ENCODE measurements around the gene IPO11.
A peak's percentile ranks its signal among the peaks of the same experiment; 100 is the strongest.

IPO11 gene

GRCh38 chr5:62461561-62461960 is 49.0 kb downstream of the IPO11 start:
- Histone ChIP-seq H2AFZ (ENCODE audit: low read length) (no peak overlapping the region), H2AK5ac (ENCODE audit: low read depth, low read length) (no peak overlapping the region), H2BK15ac (ENCODE audit: low read length) (no peak overlapping the region), H2BK120ac (ENCODE audit: low read depth, low read length) (no peak overlapping the region), H3K23ac (ENCODE audit: low read depth, low read length, poor library complexity) (no peak overlapping the region), H3K27me3 (ENCODE audit: control insufficient read depth in 3 of 3, insufficient read depth in 3 of 3, low read depth in 1 of 3, low read length in 3 of 3) (no peaks in the 10 kb centered on the region), H3K4me2 (ENCODE audit: insufficient read depth, low read length, poor library complexity, severe bottlenecking) (no peak overlapping the region), H3K9ac (ENCODE audit: low read depth, low read length, poor library complexity) (no peak overlapping the region), H3K4ac (ENCODE audit: low read length) (no peak overlapping the region), H3K36me3 (replicated peaks in 1 of 2; ENCODE audit: control insufficient read depth in 2 of 2, insufficient read depth in 2 of 2, low read length in 2 of 2) (peaks cover 0 to 11% of the 10 kb centered on the region in 2 donors), H3K27ac (replicated peaks; ENCODE audit: low read length) (no peak overlapping the region), H4K8ac (ENCODE audit: low read depth, low read length) (no peak overlapping the region), H3K4me1 (ENCODE audit: control insufficient read depth in 2 of 2, insufficient read depth in 1 of 2, low read depth in 1 of 2, low read length in 2 of 2) (peaks cover 0 to 1% of the 10 kb centered on the region in 2 donors), H3K4me3 (ENCODE audit: low read length in 2 of 2) (no peak overlapping the region), H2BK12ac (ENCODE audit: low read length) (no peak overlapping the region), H2BK5ac (ENCODE audit: low read length) (no peak overlapping the region), H3K18ac (ENCODE audit: low read length) (no peak overlapping the region), H4K91ac (ENCODE audit: low read depth, low read length, poor library complexity) (no peak overlapping the region), H3K9me3 (replicated peaks in 1 of 2; ENCODE audit: control insufficient read depth in 2 of 2, insufficient read depth in 1 of 2, low read depth in 1 of 2, low read length in 2 of 2) (no peaks in the 10 kb centered on the region), H3K79me1 (ENCODE audit: low read depth, low read length) (peaks cover 5% of the 10 kb centered on the region), H3K14ac (ENCODE audit: low read length) (no peak overlapping the region)
- no peak for DNase-seq (ENCODE audit: low spot score)
- no CpG with 5 or more reads among the region's 4 CpGs for WGBS, 2 donors (ENCODE audit: extremely low coverage in 2 of 2, insufficient read length in 2 of 2, insufficient replicate concordance in 1 of 2)

DNA sequence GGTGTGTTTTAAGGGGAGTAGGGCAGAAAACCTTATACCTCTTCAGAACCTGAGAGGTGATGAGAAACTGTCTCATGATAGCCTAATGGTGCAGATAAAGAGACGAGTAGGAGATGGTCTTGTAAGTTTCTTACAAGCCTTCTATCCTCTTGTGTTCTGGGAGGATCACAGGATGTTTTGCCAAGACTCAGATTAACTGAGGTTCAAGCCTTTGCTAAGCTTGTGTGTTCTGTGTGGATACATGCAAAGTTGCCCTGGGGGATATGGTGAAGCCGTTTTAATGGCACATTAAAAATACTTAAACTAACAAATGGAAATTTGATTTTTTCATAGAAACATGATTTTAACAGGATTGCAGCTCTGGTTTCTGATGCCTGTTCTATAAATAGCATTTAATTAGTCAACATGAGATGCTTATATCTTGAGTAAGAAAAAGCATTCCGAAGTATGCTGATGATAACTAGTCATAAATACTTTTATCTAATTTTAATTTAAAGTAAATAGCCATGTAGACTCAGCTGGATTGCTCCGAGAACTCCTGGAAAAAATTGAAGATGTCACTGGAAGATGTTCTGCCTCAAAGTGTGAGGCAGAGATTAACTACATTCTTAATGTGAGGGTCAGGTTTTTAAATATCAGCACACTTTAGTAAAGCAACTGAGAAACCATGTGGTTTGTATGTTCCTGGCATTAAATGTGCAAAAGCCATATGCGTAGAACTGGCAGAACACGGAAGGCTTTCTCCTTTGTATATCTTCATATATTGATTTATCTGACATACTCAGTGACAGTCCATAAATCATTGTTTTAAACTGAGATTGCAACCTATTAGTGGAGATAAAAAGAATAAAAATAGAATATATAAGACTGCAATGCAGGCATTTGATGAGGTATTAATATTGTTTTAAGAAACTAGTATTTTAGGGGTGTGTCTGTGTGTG is 53.7 kb downstream of the IPO11 start:
- Histone ChIP-seq H3K4me3 (ENCODE audit: low read length in 2 of 2) (no peak overlapping the region), H3K4me2 (ENCODE audit: insufficient read depth, low read length, poor library complexity, severe bottlenecking) (peak overlapping the region; percentile 11), H2AK5ac (ENCODE audit: low read depth, low read length) (no peak overlapping the region), H3K36me3 (replicated peaks in 1 of 2; ENCODE audit: control insufficient read depth in 2 of 2, insufficient read depth in 2 of 2, low read length in 2 of 2) (peaks cover 4 to 40% of the 10 kb centered on the region in 2 donors), H4K8ac (ENCODE audit: low read depth, low read length) (no peak overlapping the region), H3K4me1 (ENCODE audit: control insufficient read depth in 2 of 2, insufficient read depth in 1 of 2, low read depth in 1 of 2, low read length in 2 of 2) (peaks cover 0 to 1% of the 10 kb centered on the region in 2 donors), H4K91ac (ENCODE audit: low read depth, low read length, poor library complexity) (no peak overlapping the region), H3K79me1 (ENCODE audit: low read depth, low read length) (peaks cover 5% of the 10 kb centered on the region), H3K9me3 (replicated peaks in 1 of 2; ENCODE audit: control insufficient read depth in 2 of 2, insufficient read depth in 1 of 2, low read depth in 1 of 2, low read length in 2 of 2) (no peaks in the 10 kb centered on the region), H3K18ac (ENCODE audit: low read length) (no peak overlapping the region), H3K27me3 (ENCODE audit: control insufficient read depth in 3 of 3, insufficient read depth in 3 of 3, low read depth in 1 of 3, low read length in 3 of 3) (no peaks in the 10 kb centered on the region), H2AFZ (ENCODE audit: low read length) (no peak overlapping the region), H3K4ac (ENCODE audit: low read length) (no peak overlapping the region), H3K23ac (ENCODE audit: low read depth, low read length, poor library complexity) (no peak overlapping the region), H2BK12ac (ENCODE audit: low read length) (no peak overlapping the region), H2BK5ac (ENCODE audit: low read length) (no peak overlapping the region), H3K9ac (ENCODE audit: low read depth, low read length, poor library complexity) (no peak overlapping the region), H3K27ac (replicated peaks; ENCODE audit: low read length) (no peak overlapping the region), H2BK120ac (ENCODE audit: low read depth, low read length) (no peak overlapping the region), H2BK15ac (ENCODE audit: low read length) (no peak overlapping the region), H3K14ac (ENCODE audit: low read length) (no peak overlapping the region)
- DNase-seq (ENCODE audit: low spot score) = no peak
- WGBS, 2 donors (ENCODE audit: extremely low coverage in 2 of 2, insufficient read length in 2 of 2, insufficient replicate concordance in 1 of 2) = no CpG with 5 or more reads among the region's 6 CpGs

DNA sequence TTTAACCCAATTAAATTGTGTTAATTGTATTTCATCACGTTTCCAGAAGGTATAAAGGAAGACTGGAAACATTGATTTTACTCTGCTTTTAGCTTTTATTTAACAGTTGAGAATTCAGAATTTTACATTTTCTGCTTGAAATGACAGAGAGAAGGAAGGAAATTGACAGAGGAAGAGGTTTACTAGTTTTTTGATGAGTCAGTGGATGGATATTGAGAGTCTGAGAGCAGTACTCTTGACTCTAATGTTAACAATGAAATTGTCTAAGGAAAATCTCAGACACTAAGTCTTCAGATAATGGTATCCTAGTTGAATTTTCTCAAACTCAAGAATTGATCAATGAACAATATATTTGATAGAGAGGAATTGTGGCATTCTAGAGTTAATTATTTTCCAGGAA is 60.6 kb downstream of the IPO11 start:
- H3K4me1 ChIP-seq (ENCODE audit: control insufficient read depth in 2 of 2, insufficient read depth in 1 of 2, low read depth in 1 of 2, low read length in 2 of 2) = no peaks in the 10 kb centered on the region
- H3K23ac ChIP-seq (ENCODE audit: low read depth, low read length, poor library complexity) = no peak overlapping the region
- H2AK5ac ChIP-seq (ENCODE audit: low read depth, low read length) = no peak overlapping the region
- no peak for DNase-seq (ENCODE audit: low spot score)
- no peak overlapping the region for H2BK15ac ChIP-seq (ENCODE audit: low read length)
- no peak overlapping the region for H3K4me2 ChIP-seq (ENCODE audit: insufficient read depth, low read length, poor library complexity, severe bottlenecking)
- H4K8ac ChIP-seq (ENCODE audit: low read depth, low read length) = no peak overlapping the region
- H4K91ac ChIP-seq (ENCODE audit: low read depth, low read length, poor library complexity) = no peak overlapping the region
- no peak overlapping the region for H3K4me3 ChIP-seq (ENCODE audit: low read length in 2 of 2)
- H3K27me3 ChIP-seq (ENCODE audit: control insufficient read depth in 3 of 3, insufficient read depth in 3 of 3, low read depth in 1 of 3, low read length in 3 of 3) = no peaks in the 10 kb centered on the region
- H3K4ac ChIP-seq (ENCODE audit: low read length) = no peak overlapping the region
- no peak overlapping the region for H3K18ac ChIP-seq (ENCODE audit: low read length)
- H2BK12ac ChIP-seq (ENCODE audit: low read length) = no peak overlapping the region
- H3K14ac ChIP-seq (ENCODE audit: low read length) = no peak overlapping the region
- H3K27ac ChIP-seq (replicated peaks; ENCODE audit: low read length) = no peak overlapping the region
- no peaks in the 10 kb centered on the region for H3K9me3 ChIP-seq (replicated peaks in 1 of 2; ENCODE audit: control insufficient read depth in 2 of 2, insufficient read depth in 1 of 2, low read depth in 1 of 2, low read length in 2 of 2)
- no peak overlapping the region for H3K9ac ChIP-seq (ENCODE audit: low read depth, low read length, poor library complexity)
- WGBS, 2 donors (ENCODE audit: extremely low coverage in 2 of 2, insufficient read length in 2 of 2, insufficient replicate concordance in 1 of 2) = no CpG with 5 or more reads among the region's 1 CpG
- peaks cover 0 to 62% of the 10 kb centered on the region in 2 donors for H3K36me3 ChIP-seq (replicated peaks in 1 of 2; ENCODE audit: control insufficient read depth in 2 of 2, insufficient read depth in 2 of 2, low read length in 2 of 2)
- no peak overlapping the region for H2AFZ ChIP-seq (ENCODE audit: low read length)
- no peak overlapping the region for H2BK120ac ChIP-seq (ENCODE audit: low read depth, low read length)
- H3K79me1 ChIP-seq (ENCODE audit: low read depth, low read length) = no peaks in the 10 kb centered on the region
- no peak overlapping the region for H2BK5ac ChIP-seq (ENCODE audit: low read length)

DNA sequence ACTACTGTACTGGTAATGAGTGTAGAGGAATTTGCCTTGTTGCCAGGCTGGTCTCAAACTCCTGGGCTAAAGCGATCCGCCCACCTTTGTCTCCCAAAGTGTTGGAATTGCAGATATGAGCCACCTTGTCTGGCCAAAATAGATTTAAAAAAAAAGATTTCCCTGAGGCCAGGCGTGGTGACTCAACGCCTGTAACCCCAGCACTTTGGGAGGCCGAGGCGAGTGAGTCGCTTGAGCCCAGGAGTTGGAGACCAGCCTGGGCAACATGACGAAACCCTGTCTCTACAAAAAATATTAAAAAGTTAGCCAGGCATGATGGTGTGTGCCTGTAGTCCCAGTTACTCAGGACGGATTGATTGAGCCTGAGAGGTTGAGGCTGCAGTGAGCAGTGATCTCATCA is 62.5 kb downstream of the IPO11 start:
- H2BK5ac ChIP-seq (ENCODE audit: low read length) = no peak overlapping the region
- no peak overlapping the region for H2BK120ac ChIP-seq (ENCODE audit: low read depth, low read length)
- no peak overlapping the region for H2AFZ ChIP-seq (ENCODE audit: low read length)
- H3K4me1 ChIP-seq (ENCODE audit: control insufficient read depth in 2 of 2, insufficient read depth in 1 of 2, low read depth in 1 of 2, low read length in 2 of 2) = no peaks in the 10 kb centered on the region
- no peak overlapping the region for H3K14ac ChIP-seq (ENCODE audit: low read length)
- H3K79me1 ChIP-seq (ENCODE audit: low read depth, low read length) = no peaks in the 10 kb centered on the region
- peaks cover 2 to 52% of the 10 kb centered on the region in 2 donors for H3K36me3 ChIP-seq (replicated peaks in 1 of 2; ENCODE audit: control insufficient read depth in 2 of 2, insufficient read depth in 2 of 2, low read length in 2 of 2)
- H4K8ac ChIP-seq (ENCODE audit: low read depth, low read length) = no peak overlapping the region
- H3K4me3 ChIP-seq (ENCODE audit: low read length in 2 of 2) = no peak overlapping the region
- H3K23ac ChIP-seq (ENCODE audit: low read depth, low read length, poor library complexity) = no peak overlapping the region
- no peak overlapping the region for H3K18ac ChIP-seq (ENCODE audit: low read length)
- H3K27ac ChIP-seq (replicated peaks; ENCODE audit: low read length) = no peak overlapping the region
- no peak overlapping the region for H3K4ac ChIP-seq (ENCODE audit: low read length)
- DNase-seq (ENCODE audit: low spot score) = no peak
- H2BK12ac ChIP-seq (ENCODE audit: low read length) = no peak overlapping the region
- H3K9me3 ChIP-seq (replicated peaks in 1 of 2; ENCODE audit: control insufficient read depth in 2 of 2, insufficient read depth in 1 of 2, low read depth in 1 of 2, low read length in 2 of 2) = peaks cover 0 to 3% of the 10 kb centered on the region in 2 donors
- H2BK15ac ChIP-seq (ENCODE audit: low read length) = no peak overlapping the region
- no peak overlapping the region for H4K91ac ChIP-seq (ENCODE audit: low read depth, low read length, poor library complexity)
- no peaks in the 10 kb centered on the region for H3K27me3 ChIP-seq (ENCODE audit: control insufficient read depth in 3 of 3, insufficient read depth in 3 of 3, low read depth in 1 of 3, low read length in 3 of 3)
- WGBS, 2 donors (ENCODE audit: extremely low coverage in 2 of 2, insufficient read length in 2 of 2, insufficient replicate concordance in 1 of 2) = no CpG with 5 or more reads among the region's 9 CpGs
- no peak overlapping the region for H2AK5ac ChIP-seq (ENCODE audit: low read depth, low read length)
- no peak overlapping the region for H3K4me2 ChIP-seq (ENCODE audit: insufficient read depth, low read length, poor library complexity, severe bottlenecking)
- H3K9ac ChIP-seq (ENCODE audit: low read depth, low read length, poor library complexity) = no peak overlapping the region
